Renal pelvis (tissue), 4 donors: ENCODE results near the gene SPRR4. TPM values are rescaled to one million over a fixed set of nuclear protein-coding genes. Genes with fewer than 3 reads are reported as not detected.
"Not testable (repeated sequence)": the region's sequence is repeated elsewhere in the genome, so short reads cannot be mapped to it uniquely, and the experiment has no call there.

Experiments
- DNase-seq: peaks from one replicate; pipeline ENCODE4 v3.0.0-alpha.2; 2013
- polyA plus RNA-seq, 3 donors: library from polyadenylated mRNA; unstranded; fragments of 120-200 nt; gene quantifications; one replicate each; pipeline ENCODE4 v1.2.1, GENCODE V29; 2013; ENCODE audit not compliant: insufficient read length in 3 of 3

Gene SPRR4
- polyA plus RNA-seq, 3 donors, result not detected

GRCh38 chr1:153021829-153022228, 51.4 kb downstream of the SPRR4 start:
- not testable (repeated sequence) for DNase-seq

Other genes starting within 250 kb of the SPRR4 start
- gene KPRP, start 212.6 kb upstream of the SPRR4 start, polyA plus RNA-seq, result not detected
- gene LCE1F, start 195.5 kb upstream of the SPRR4 start, polyA plus RNA-seq, result not detected
- gene LCE1E, start 184.4 kb upstream of the SPRR4 start, polyA plus RNA-seq, result not detected
- gene LCE1D, start 173.9 kb upstream of the SPRR4 start, polyA plus RNA-seq, result not detected
- not detected for gene LCE1C, start 164.0 kb upstream of the SPRR4 start, polyA plus RNA-seq
- gene LCE1B, start 158.7 kb upstream of the SPRR4 start, polyA plus RNA-seq, result not detected
- not detected for gene LCE1A, start 143.2 kb upstream of the SPRR4 start, polyA plus RNA-seq
- gene LCE6A, start 127.8 kb upstream of the SPRR4 start, polyA plus RNA-seq, result not detected
- gene LCE7A, start 110.7 kb upstream of the SPRR4 start, polyA plus RNA-seq, result not detected
- not detected for gene SMCP, start 92.3 kb upstream of the SPRR4 start, polyA plus RNA-seq
- under 1 TPM; 0.16 to 0.36 (median 0.21) TPM for gene IVL, start 62.1 kb upstream of the SPRR4 start, polyA plus RNA-seq
- not detected for gene SPRR5, start 23.4 kb upstream of the SPRR4 start, polyA plus RNA-seq
- not detected for gene SPRR1A, start 13.4 kb downstream of the SPRR4 start, polyA plus RNA-seq
- gene SPRR3, start 31.1 kb downstream of the SPRR4 start, polyA plus RNA-seq, result under 1 TPM in 1 of 3 donors, not detected in 2; 0.23 TPM
- not detected for gene SPRR1B, start 60.6 kb downstream of the SPRR4 start, polyA plus RNA-seq
- gene SPRR2D, start 70.5 kb downstream of the SPRR4 start, polyA plus RNA-seq, result under 1 TPM in 1 of 3 donors, not detected in 2; 0.14 TPM
- not detected for gene SPRR2A, start 86.9 kb downstream of the SPRR4 start, polyA plus RNA-seq
- under 1 TPM in 1 of 3 donors, not detected in 2; 0.16 TPM for gene SPRR2B, start 101.0 kb downstream of the SPRR4 start, polyA plus RNA-seq
- not detected for gene SPRR2E, start 123.9 kb downstream of the SPRR4 start, polyA plus RNA-seq
- gene SPRR2F, start 142.9 kb downstream of the SPRR4 start, polyA plus RNA-seq, result not detected
- gene SPRR2G, start 180.2 kb downstream of the SPRR4 start, polyA plus RNA-seq, result not detected
- gene LELP1, start 232.8 kb downstream of the SPRR4 start, polyA plus RNA-seq, result not detected
- gene PRR9, start 246.9 kb downstream of the SPRR4 start, polyA plus RNA-seq, result not detected